ACC112 (cell line): ENCODE data around the gene PRSS3.
"Not testable (repeated sequence)": the region's sequence is repeated elsewhere in the genome, so short reads cannot be mapped to it uniquely, and the experiment has no call there.

Experiments
- H2AFZ ChIP-seq: fragments of 200-600 bp; sonication (generic); one replicate; pipeline ENCODE4 v1.6.0; 2017; ENCODE audit warnings: antibody characterized with exemption, low read length; ENCODE audit not compliant: unreplicated experiment
- H3K27ac ChIP-seq: fragments of 200-600 bp; sonication (generic); 2 replicates; pipeline ENCODE4 v1.5.1; 2014; ENCODE audit warnings: low read depth, mild to moderate bottlenecking, antibody characterized with exemption, low read length, moderate library complexity
- H3K27me3 ChIP-seq: fragments of 200-600 bp; sonication (generic); 2 replicates; pipeline ENCODE4 v1.6.1; 2014; ENCODE audit warnings: mild to moderate bottlenecking, antibody characterized with exemption, low read length, moderate library complexity, mixed read lengths; ENCODE audit not compliant: insufficient read depth
- H3K36me3 ChIP-seq: fragments of 200-600 bp; sonication (generic); 2 replicates; pipeline ENCODE4 v1.6.1; 2016; ENCODE audit warnings: mild to moderate bottlenecking, antibody characterized with exemption, low read length, moderate library complexity, mixed read lengths; ENCODE audit not compliant: insufficient read depth
- H3K4me1 ChIP-seq: fragments of 200-600 bp; sonication (generic); one replicate; pipeline ENCODE4 v1.6.1; 2016; ENCODE audit warnings: low read length, mixed read lengths; ENCODE audit not compliant: insufficient read depth, unreplicated experiment, control insufficient read depth
- H3K4me3 ChIP-seq: fragments of 200-600 bp; sonication (generic); 2 replicates; pipeline ENCODE4 v1.5.1; 2014; ENCODE audit warnings: mild to moderate bottlenecking, low read depth, low read length
- H3K79me2 ChIP-seq: fragments of 200-600 bp; sonication (generic); one replicate; pipeline ENCODE4 v1.6.0; 2016; ENCODE audit warnings: low read length; ENCODE audit not compliant: control insufficient read depth, unreplicated experiment, insufficient read depth

Gene PRSS3

GRCh38 chr9:33800886-33801285 lies 5.5 kb downstream of the PRSS3 start:
- Histone ChIP-seq H3K36me3 (no peaks in the 10 kb centered on the region), H2AFZ (no peak overlapping the region), H3K4me3 (no peak overlapping the region), H3K27me3 (no peaks in the 10 kb centered on the region), H3K4me1 (no peaks in the 10 kb centered on the region), H3K79me2 (no peaks in the 10 kb centered on the region), H3K27ac (no peak overlapping the region)

- not testable (repeated sequence) for H3K36me3 ChIP-seq, H3K4me3 ChIP-seq, H3K79me2 ChIP-seq, H3K4me1 ChIP-seq, H3K27ac ChIP-seq, H3K27me3 ChIP-seq, H2AFZ ChIP-seq
Observed at GRCh38 chr9:33801943-33802500, 6.7 kb downstream of the PRSS3 start.

- H3K27me3 ChIP-seq, H3K4me1 ChIP-seq, H3K27ac ChIP-seq, H2AFZ ChIP-seq, H3K79me2 ChIP-seq, H3K36me3 ChIP-seq, H3K4me3 ChIP-seq: not testable (repeated sequence)
Observed at GRCh38 chr9:33804196-33804595, 8.8 kb downstream of the PRSS3 start.

- H3K27ac ChIP-seq, H3K4me1 ChIP-seq, H3K79me2 ChIP-seq, H3K36me3 ChIP-seq, H3K4me3 ChIP-seq, H3K27me3 ChIP-seq: not testable (repeated sequence)
- peak overlapping the region; percentile 22 for H2AFZ ChIP-seq
Observed at GRCh38 chr9:33807156-33807555, 11.8 kb downstream of the PRSS3 start.

GRCh38 chr9:33808979-33809322 lies 13.6 kb downstream of the PRSS3 start:
- H3K79me2 ChIP-seq, H3K36me3 ChIP-seq, H2AFZ ChIP-seq, H3K27me3 ChIP-seq, H3K27ac ChIP-seq, H3K4me3 ChIP-seq: not testable (repeated sequence)
- H3K4me1 ChIP-seq = peaks cover 10% of the 10 kb centered on the region

GRCh38 chr9:33809506-33809905 lies 14.1 kb downstream of the PRSS3 start:
- H3K27me3 ChIP-seq = no peaks in the 10 kb centered on the region
- H3K79me2 ChIP-seq = no peaks in the 10 kb centered on the region
- no peak overlapping the region for H3K4me3 ChIP-seq
- no peak overlapping the region for H2AFZ ChIP-seq
- H3K4me1 ChIP-seq = peaks cover 16% of the 10 kb centered on the region
- H3K27ac ChIP-seq = no peak overlapping the region
- H3K36me3 ChIP-seq = no peaks in the 10 kb centered on the region

GRCh38 chr9:33813712-33814641 lies 18.6 kb downstream of the PRSS3 start:
- H3K4me1 ChIP-seq = peaks cover 29% of the 10 kb centered on the region
- peaks cover 22% of the 10 kb centered on the region for H3K79me2 ChIP-seq
- peak overlapping the region; percentile 97 for H3K27ac ChIP-seq
- no peaks in the 10 kb centered on the region for H3K27me3 ChIP-seq
- peak overlapping the region; percentile 19 for H2AFZ ChIP-seq
- no peaks in the 10 kb centered on the region for H3K36me3 ChIP-seq
- no peak overlapping the region for H3K4me3 ChIP-seq

GRCh38 chr9:33815781-33816180 lies 20.4 kb downstream of the PRSS3 start:
- peaks cover 41% of the 10 kb centered on the region for H3K79me2 ChIP-seq
- H3K27ac ChIP-seq = peak overlapping the region; percentile 97
- H3K27me3 ChIP-seq = no peaks in the 10 kb centered on the region
- no peaks in the 10 kb centered on the region for H3K36me3 ChIP-seq
- peaks cover 45% of the 10 kb centered on the region for H3K4me1 ChIP-seq
- peak overlapping the region; percentile 98 for H3K4me3 ChIP-seq
- H2AFZ ChIP-seq = peak overlapping the region; percentile 4

GRCh38 chr9:33816327-33817252 lies 21.2 kb downstream of the PRSS3 start, which contains the start of gene UBE2R2:
Gene UBE2R2 (plus strand): TSS chr9:33817160. CDS start chr9:33817758, 598 bp downstream.
- Histone ChIP-seq H3K79me2 (peaks cover 49% of the 10 kb centered on the region), H2AFZ (peak within 1 kb of the TSS; percentile 56), H3K27ac (peak within 1 kb of the TSS; percentile 97), H3K36me3 (no peaks in the 10 kb centered on the region), H3K4me1 (peaks cover 52% of the 10 kb centered on the region), H3K27me3 (no peaks in the 10 kb centered on the region), H3K4me3 (peak within 1 kb of the TSS; percentile 98)

- Histone ChIP-seq H3K79me2 (peaks cover 56% of the 10 kb centered on the region), H3K27me3 (no peaks in the 10 kb centered on the region), H3K27ac (peak overlapping the region; percentile 97), H3K4me3 (peak overlapping the region; percentile 98), H3K36me3 (no peaks in the 10 kb centered on the region), H2AFZ (peak overlapping the region; percentile 56), H3K4me1 (peaks cover 52% of the 10 kb centered on the region)
Observed at GRCh38 chr9:33817327-33818166, 22.2 kb downstream of the PRSS3 start.
